Measurements from ENCODE around the gene PSMB5.

The PSMB5 gene

GRCh38 chr14:22993517-22993916 lies 41.2 kb downstream of the PSMB5 start:
- DNase-seq (ENCODE audit: low read depth in 1 of 2, low spot score in 1 of 2), result no peak

- no peak for DNase-seq (ENCODE audit: low read depth in 1 of 2, low spot score in 1 of 2)
Measured at GRCh38 chr14:22991852-22992251, 42.8 kb downstream of the PSMB5 start.

- no peak for DNase-seq (ENCODE audit: low read depth in 1 of 2, low spot score in 1 of 2)
Measured at GRCh38 chr14:22987291-22987690, 47.4 kb downstream of the PSMB5 start.

GRCh38 chr14:22986508-22987054 lies 48.1 kb downstream of the PSMB5 start:
- DNase-seq (ENCODE audit: low read depth in 1 of 2, low spot score in 1 of 2), result peak; percentile 76 to 80

GRCh38 chr14:22985894-22986507 lies 48.7 kb downstream of the PSMB5 start:
- no peak for DNase-seq (ENCODE audit: low read depth in 1 of 2, low spot score in 1 of 2)

- DNase-seq (ENCODE audit: low read depth in 1 of 2, low spot score in 1 of 2), result no peak
Measured at GRCh38 chr14:22984959-22985658, 49.6 kb downstream of the PSMB5 start.

GRCh38 chr14:22982477-22983245 lies 52.0 kb downstream of the PSMB5 start, which contains the start of gene AJUBA:
Gene AJUBA (minus strand): TSS chr14:22982551. CDS start chr14:22982266, 285 bp downstream.
- DNase-seq (ENCODE audit: low read depth in 1 of 2, low spot score in 1 of 2), result peak; percentile 45 to 55

GRCh38 chr14:22981876-22982476 lies 52.7 kb downstream of the PSMB5 start:
- no peak for DNase-seq (ENCODE audit: low read depth in 1 of 2, low spot score in 1 of 2)

- no peak for DNase-seq (ENCODE audit: low read depth in 1 of 2, low spot score in 1 of 2)
Measured at GRCh38 chr14:22981090-22981875, 53.4 kb downstream of the PSMB5 start.

GRCh38 chr14:22980672-22981089 lies 54.0 kb downstream of the PSMB5 start:
- no peak for DNase-seq (ENCODE audit: low read depth in 1 of 2, low spot score in 1 of 2)

- no peak for DNase-seq (ENCODE audit: low read depth in 1 of 2, low spot score in 1 of 2)
Measured at GRCh38 chr14:22979748-22980392, 54.8 kb downstream of the PSMB5 start.

- DNase-seq (ENCODE audit: low read depth in 1 of 2, low spot score in 1 of 2), result no peak
Measured at GRCh38 chr14:22978981-22979671, 55.6 kb downstream of the PSMB5 start.

GRCh38 chr14:22978487-22978837 lies 56.2 kb downstream of the PSMB5 start:
- no peak for DNase-seq (ENCODE audit: low read depth in 1 of 2, low spot score in 1 of 2)

GRCh38 chr14:22977684-22978486 lies 56.8 kb downstream of the PSMB5 start:
- DNase-seq (ENCODE audit: low read depth in 1 of 2, low spot score in 1 of 2), result no peak

- DNase-seq (ENCODE audit: low read depth in 1 of 2, low spot score in 1 of 2), result no peak
Measured at GRCh38 chr14:22977434-22977683, 57.3 kb downstream of the PSMB5 start.

GRCh38 chr14:22976620-22977433 lies 57.9 kb downstream of the PSMB5 start:
- DNase-seq (ENCODE audit: low read depth in 1 of 2, low spot score in 1 of 2), result no peak
